ENCODE measurements around the gene PYY.
"Not testable (repeated sequence)": the region's sequence is repeated elsewhere in the genome, so short reads cannot be mapped to it uniquely, and the experiment has no call there.

PYY gene

GRCh38 chr17:43974382-43975266 lies 20.9 kb upstream of the PYY start:
- Histone ChIP-seq H3K4me3 (ENCODE audit: low read length) (no peak overlapping the region), H3K9ac (ENCODE audit: low read length) (no peak overlapping the region), H3K4me1 (ENCODE audit: control insufficient read depth, insufficient read depth, low read length) (no peaks in the 10 kb centered on the region), H3K27me3 (ENCODE audit: control insufficient read depth, insufficient read depth, low read length) (peaks cover 3% of the 10 kb centered on the region), H3K36me3 (ENCODE audit: control insufficient read depth, insufficient read depth, low read length) (no peaks in the 10 kb centered on the region), H3K27ac (ENCODE audit: low read depth, low read length) (no peak overlapping the region)

DNA sequence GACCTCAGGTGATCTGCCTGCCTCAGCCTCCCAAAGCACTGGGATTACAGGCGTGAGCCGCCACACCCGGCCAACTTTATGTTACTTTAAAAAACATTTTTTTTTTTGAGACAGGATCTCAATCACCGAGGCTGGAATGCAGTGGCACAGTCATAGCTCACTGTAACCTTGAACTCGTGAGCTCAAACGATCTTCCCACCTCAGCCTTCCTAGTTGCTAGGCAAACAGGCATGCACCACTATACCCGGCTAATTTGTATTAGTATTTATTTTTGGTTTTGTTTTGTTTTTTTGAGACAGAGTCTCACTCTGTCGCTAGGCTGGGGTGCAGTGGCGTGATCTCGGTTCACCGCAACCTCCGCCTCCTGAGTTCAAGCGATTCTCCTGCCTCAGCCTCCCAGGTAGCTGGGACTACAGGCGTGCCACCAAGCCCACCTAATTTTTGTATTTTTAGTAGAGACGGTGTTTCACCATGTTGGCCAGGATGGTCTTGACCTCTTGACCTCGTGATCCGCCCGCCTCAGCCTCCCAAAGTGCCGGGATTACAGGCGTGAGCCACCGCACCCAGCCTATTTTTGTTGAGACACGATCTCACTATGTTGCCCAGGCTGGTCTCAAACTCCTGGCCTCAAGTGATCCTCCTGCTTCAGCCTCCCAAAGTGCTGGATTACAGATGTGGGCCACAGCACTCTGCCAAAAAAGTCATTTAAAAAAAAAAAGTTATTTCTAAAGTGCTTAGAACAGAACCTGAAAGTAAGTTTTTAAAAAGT lies 18.9 kb upstream of the PYY start:
- H3K27me3 ChIP-seq (ENCODE audit: control insufficient read depth, insufficient read depth, low read length); H3K9ac ChIP-seq (ENCODE audit: low read length); H3K36me3 ChIP-seq (ENCODE audit: control insufficient read depth, insufficient read depth, low read length): not testable (repeated sequence)

DNA sequence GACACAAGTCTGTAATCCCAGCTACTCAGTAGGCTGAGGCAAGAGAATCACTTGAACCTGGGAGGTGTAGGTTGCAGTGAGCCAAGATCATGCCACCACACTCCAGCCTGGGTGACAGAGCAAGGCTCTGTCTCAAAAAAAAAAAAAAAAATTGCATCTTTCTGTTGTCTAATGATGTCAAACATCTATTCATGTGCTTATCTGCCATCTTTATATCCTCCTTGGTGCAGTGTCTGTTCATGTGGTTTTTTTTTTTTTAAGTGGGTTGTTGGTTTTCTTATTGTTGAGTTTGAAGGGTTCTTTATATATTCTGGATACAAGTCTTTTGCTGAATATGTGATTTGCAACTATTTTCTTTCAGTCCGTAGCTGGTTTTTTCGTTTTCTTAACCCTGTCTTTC lies 17.7 kb upstream of the PYY start:
- not testable (repeated sequence) for H3K36me3 ChIP-seq (ENCODE audit: control insufficient read depth, insufficient read depth, low read length); H3K4me1 ChIP-seq (ENCODE audit: control insufficient read depth, insufficient read depth, low read length); H3K27me3 ChIP-seq (ENCODE audit: control insufficient read depth, insufficient read depth, low read length); H3K4me3 ChIP-seq (ENCODE audit: low read length); H3K27ac ChIP-seq (ENCODE audit: low read depth, low read length); H3K9ac ChIP-seq (ENCODE audit: low read length)

More for the DNA sequence above, 18.9 kb upstream of the PYY start:
- not testable (repeated sequence) for H3K4me3 ChIP-seq (ENCODE audit: low read length); H3K27ac ChIP-seq (ENCODE audit: low read depth, low read length); H3K4me1 ChIP-seq (ENCODE audit: control insufficient read depth, insufficient read depth, low read length)

GRCh38 chr17:43970366-43970765 lies 16.6 kb upstream of the PYY start:
- Histone ChIP-seq H3K9ac (ENCODE audit: low read length) (no peak overlapping the region), H3K4me3 (ENCODE audit: low read length) (no peak overlapping the region), H3K27me3 (ENCODE audit: control insufficient read depth, insufficient read depth, low read length) (peaks cover 2% of the 10 kb centered on the region), H3K4me1 (ENCODE audit: control insufficient read depth, insufficient read depth, low read length) (no peaks in the 10 kb centered on the region), H3K27ac (ENCODE audit: low read depth, low read length) (no peak overlapping the region), H3K36me3 (ENCODE audit: control insufficient read depth, insufficient read depth, low read length) (no peaks in the 10 kb centered on the region)

DNA sequence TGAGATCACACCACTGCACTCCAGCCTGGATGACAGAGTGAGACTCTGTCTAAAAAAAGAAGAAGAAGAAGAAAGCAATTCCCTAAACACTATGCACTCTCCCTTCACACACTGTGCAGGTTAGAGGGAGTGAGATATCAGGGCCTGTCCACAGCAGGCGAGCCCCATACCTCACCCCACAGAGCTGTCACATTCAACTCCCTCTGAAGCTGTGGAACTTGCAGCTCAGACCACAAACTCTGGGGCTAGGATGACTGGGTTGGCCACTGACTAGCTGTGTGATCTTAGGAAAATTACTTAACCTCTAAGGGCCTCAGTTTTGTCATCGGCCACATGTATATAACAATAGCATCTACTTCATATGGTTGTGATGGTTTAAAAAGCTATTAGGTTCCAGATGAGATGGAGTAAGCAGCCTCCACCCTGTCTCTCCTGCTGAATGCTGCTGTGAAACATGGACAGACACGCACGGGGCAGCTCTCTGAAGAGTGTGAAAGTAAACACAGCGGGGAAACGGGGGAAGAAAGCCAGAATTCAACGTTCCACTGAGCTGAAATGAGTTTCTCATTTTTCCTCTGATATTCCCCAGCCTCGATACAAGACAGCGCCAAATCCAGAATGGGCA lies 13.6 kb upstream of the PYY start:
- Histone ChIP-seq H3K9ac (ENCODE audit: low read length) (no peak overlapping the region), H3K27ac (ENCODE audit: low read depth, low read length) (no peak overlapping the region), H3K4me1 (ENCODE audit: control insufficient read depth, insufficient read depth, low read length) (no peaks in the 10 kb centered on the region), H3K36me3 (ENCODE audit: control insufficient read depth, insufficient read depth, low read length) (no peaks in the 10 kb centered on the region), H3K27me3 (ENCODE audit: control insufficient read depth, insufficient read depth, low read length) (peaks cover 2% of the 10 kb centered on the region), H3K4me3 (ENCODE audit: low read length) (no peak overlapping the region)

DNA sequence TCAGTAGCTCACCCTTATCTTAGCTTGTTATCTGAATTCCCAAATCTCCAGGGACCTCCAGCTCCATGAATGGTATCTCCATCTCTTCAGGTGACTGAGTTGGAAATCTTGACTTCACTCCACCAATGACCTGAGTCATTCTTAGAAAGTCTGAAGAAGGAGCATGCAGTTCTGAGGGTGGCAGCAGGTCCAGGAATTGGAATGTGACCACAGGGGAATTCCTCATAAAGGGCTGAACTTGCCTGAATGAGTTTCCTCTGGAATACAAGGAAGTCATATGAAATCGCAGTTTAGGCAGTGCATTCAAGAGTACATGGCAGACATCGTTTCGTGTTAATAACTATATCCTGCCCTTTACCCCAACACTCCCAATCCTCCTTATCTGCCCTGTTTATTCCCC lies 12.5 kb upstream of the PYY start:
- no peak overlapping the region for H3K27ac ChIP-seq (ENCODE audit: low read depth, low read length)

GRCh38 chr17:43962479-43962878 lies 8.7 kb upstream of the PYY start:
- no peak overlapping the region for H3K9ac ChIP-seq (ENCODE audit: low read length)
- H3K36me3 ChIP-seq (ENCODE audit: control insufficient read depth, insufficient read depth, low read length): no peaks in the 10 kb centered on the region
- no peak overlapping the region for H3K4me3 ChIP-seq (ENCODE audit: low read length)
- no peak overlapping the region for H3K27ac ChIP-seq (ENCODE audit: low read depth, low read length)
- no peaks in the 10 kb centered on the region for H3K4me1 ChIP-seq (ENCODE audit: control insufficient read depth, insufficient read depth, low read length)
- H3K27me3 ChIP-seq (ENCODE audit: control insufficient read depth, insufficient read depth, low read length): no peaks in the 10 kb centered on the region

More for the DNA sequence above, 12.5 kb upstream of the PYY start:
- Histone ChIP-seq H3K4me3 (ENCODE audit: low read length) (no peak overlapping the region), H3K27me3 (ENCODE audit: control insufficient read depth, insufficient read depth, low read length) (peaks cover 2% of the 10 kb centered on the region), H3K36me3 (ENCODE audit: control insufficient read depth, insufficient read depth, low read length) (no peaks in the 10 kb centered on the region), H3K4me1 (ENCODE audit: control insufficient read depth, insufficient read depth, low read length) (no peaks in the 10 kb centered on the region), H3K9ac (ENCODE audit: low read length) (no peak overlapping the region)

DNA sequence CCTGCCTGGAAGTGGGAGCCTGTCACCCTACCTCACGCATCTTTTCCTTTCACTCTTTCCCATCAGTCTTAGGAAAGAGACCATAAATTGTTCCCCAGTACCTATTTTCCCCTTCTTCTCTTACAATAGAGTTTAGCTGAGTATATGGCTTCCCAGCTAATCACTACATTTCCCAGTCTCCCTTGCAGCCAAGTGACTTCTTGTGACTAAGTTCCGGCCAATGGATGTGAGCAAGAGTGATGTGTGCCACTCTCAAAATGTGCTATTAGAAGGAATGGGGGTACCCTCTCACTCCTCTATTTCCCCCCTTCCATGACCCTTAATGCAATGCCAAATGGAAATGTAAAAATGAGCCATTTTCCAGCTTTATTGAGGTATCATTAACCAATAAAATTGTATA lies 8.2 kb upstream of the PYY start:
- Histone ChIP-seq H3K4me1 (ENCODE audit: control insufficient read depth, insufficient read depth, low read length) (no peaks in the 10 kb centered on the region), H3K27me3 (ENCODE audit: control insufficient read depth, insufficient read depth, low read length) (no peaks in the 10 kb centered on the region), H3K27ac (ENCODE audit: low read depth, low read length) (no peak overlapping the region)

GRCh38 chr17:43961292-43961691 lies 7.6 kb upstream of the PYY start:
- H3K36me3 ChIP-seq (ENCODE audit: control insufficient read depth, insufficient read depth, low read length); H3K27me3 ChIP-seq (ENCODE audit: control insufficient read depth, insufficient read depth, low read length); H3K9ac ChIP-seq (ENCODE audit: low read length); H3K4me1 ChIP-seq (ENCODE audit: control insufficient read depth, insufficient read depth, low read length); H3K27ac ChIP-seq (ENCODE audit: low read depth, low read length); H3K4me3 ChIP-seq (ENCODE audit: low read length): not testable (repeated sequence)

More for the DNA sequence above, 8.2 kb upstream of the PYY start:
- Histone ChIP-seq H3K36me3 (ENCODE audit: control insufficient read depth, insufficient read depth, low read length) (no peaks in the 10 kb centered on the region), H3K9ac (ENCODE audit: low read length) (no peak overlapping the region), H3K4me3 (ENCODE audit: low read length) (no peak overlapping the region)

DNA sequence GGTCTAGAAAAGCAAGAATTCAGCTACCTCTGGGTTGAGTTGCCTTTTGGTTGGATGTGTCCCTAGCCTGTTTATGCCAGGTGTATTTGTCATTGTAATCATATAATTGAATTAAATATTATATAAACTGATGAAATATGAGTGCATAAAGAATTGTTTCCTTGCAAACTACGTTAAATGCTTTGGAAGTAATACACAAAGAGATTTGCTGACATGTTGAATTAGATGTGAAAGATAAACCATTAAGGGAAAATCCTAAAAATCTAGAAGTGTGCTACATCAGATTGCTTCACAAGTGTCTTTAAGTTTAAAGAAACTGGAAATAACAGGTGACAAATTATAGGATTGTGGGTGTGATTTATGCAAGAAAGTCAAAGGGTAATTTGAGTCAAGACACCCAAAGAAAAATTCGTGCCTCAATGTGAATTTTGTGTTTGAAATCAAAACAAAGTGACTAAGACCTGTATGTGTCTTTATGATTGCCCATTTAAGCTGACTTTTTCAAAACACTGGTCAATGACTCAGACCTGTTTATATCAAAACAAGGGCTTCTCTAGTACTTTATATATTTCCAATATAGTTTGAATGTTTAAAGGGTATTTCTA lies 5.1 kb upstream of the PYY start:
- Histone ChIP-seq H3K27me3 (ENCODE audit: control insufficient read depth, insufficient read depth, low read length) (peaks cover 4% of the 10 kb centered on the region), H3K27ac (ENCODE audit: low read depth, low read length) (no peak overlapping the region), H3K4me1 (ENCODE audit: control insufficient read depth, insufficient read depth, low read length) (no peaks in the 10 kb centered on the region)

DNA sequence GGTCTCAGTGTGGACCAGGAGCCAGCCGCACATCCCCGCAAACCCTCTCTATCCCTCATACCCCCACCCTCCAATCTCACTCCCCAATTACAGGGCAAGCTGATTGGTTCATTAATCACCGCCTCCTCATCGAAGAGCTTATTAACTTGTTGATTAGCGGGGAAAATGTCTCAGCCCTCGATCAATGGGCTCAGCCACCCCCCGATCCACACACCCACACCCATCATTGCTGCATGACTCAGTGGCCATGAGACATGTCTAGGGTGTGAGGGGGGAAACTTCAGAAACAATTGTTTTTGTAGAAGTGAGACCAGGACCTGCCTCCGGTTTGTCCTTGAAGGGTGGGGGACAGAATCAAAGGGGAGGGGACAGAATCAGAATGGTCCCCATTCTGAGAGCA lies 2.5 kb upstream of the PYY start:
- Histone ChIP-seq H3K36me3 (ENCODE audit: control insufficient read depth, insufficient read depth, low read length) (no peaks in the 10 kb centered on the region), H3K9ac (ENCODE audit: low read length) (no peak overlapping the region), H3K27me3 (ENCODE audit: control insufficient read depth, insufficient read depth, low read length) (peaks cover 24% of the 10 kb centered on the region), H3K4me1 (ENCODE audit: control insufficient read depth, insufficient read depth, low read length) (no peaks in the 10 kb centered on the region), H3K27ac (ENCODE audit: low read depth, low read length) (no peak overlapping the region), H3K4me3 (ENCODE audit: low read length) (no peak overlapping the region)

More for the DNA sequence above, 5.1 kb upstream of the PYY start:
- H3K9ac ChIP-seq (ENCODE audit: low read length): no peak overlapping the region
- no peak overlapping the region for H3K4me3 ChIP-seq (ENCODE audit: low read length)
- H3K36me3 ChIP-seq (ENCODE audit: control insufficient read depth, insufficient read depth, low read length): no peaks in the 10 kb centered on the region
